H9 (cell line): ENCODE results near the gene VWA5B1. TPM values are rescaled to one million over a fixed set of nuclear protein-coding genes. Genes with fewer than 3 reads are reported as not detected.

Source experiments
- DNase-seq: peaks from one replicate; pipeline ENCODE4 v3.0.0-alpha.2; 2017
- H2AFZ ChIP-seq: one replicate; pipeline ENCODE4 v1.6.1; 2013; ENCODE audit warnings: mild to moderate bottlenecking, low read length, control low read depth, moderate library complexity
- H2AK5ac ChIP-seq: 2 replicates; pipeline ENCODE4 v1.6.1; 2013; ENCODE audit warnings: low read length, control low read depth, mixed read lengths; ENCODE audit not compliant: insufficient read length
- H2BK120ac ChIP-seq: one replicate; pipeline ENCODE4 v1.6.1; 2013; ENCODE audit warnings: low read depth, mild to moderate bottlenecking, low read length, control low read depth, inconsistent platforms; ENCODE audit not compliant: poor library complexity, severe bottlenecking
- H2BK12ac ChIP-seq: 2 replicates; pipeline ENCODE4 v1.6.1; 2013; ENCODE audit warnings: low read length, control low read depth, mixed read lengths, low read depth; ENCODE audit not compliant: insufficient read length
- H2BK15ac ChIP-seq: 2 replicates; pipeline ENCODE4 v1.6.1; 2013; ENCODE audit warnings: low read depth, low read length, control low read depth
- H2BK20ac ChIP-seq: one replicate; pipeline ENCODE4 v1.6.1; 2013; ENCODE audit warnings: low read depth, mild to moderate bottlenecking, low read length, control low read depth, inconsistent platforms; ENCODE audit not compliant: poor library complexity, severe bottlenecking
- H2BK5ac ChIP-seq: 2 replicates; pipeline ENCODE4 v1.6.1; 2013; ENCODE audit warnings: low read length, control low read depth, mixed read lengths; ENCODE audit not compliant: insufficient read length
- H3K14ac ChIP-seq: 2 replicates; pipeline ENCODE4 v1.6.1; 2013; ENCODE audit warnings: low read length, control low read depth; ENCODE audit not compliant: insufficient read depth
- H3K18ac ChIP-seq: 2 replicates; pipeline ENCODE4 v1.6.1; 2013; ENCODE audit warnings: low read depth, mild to moderate bottlenecking, mixed read lengths, low read length, control low read depth; ENCODE audit not compliant: insufficient read length
- H3K23ac ChIP-seq: 2 replicates; pipeline ENCODE4 v1.6.1; 2013; ENCODE audit warnings: low read length, control low read depth, mixed read lengths, low read depth; ENCODE audit not compliant: insufficient read length
- H3K23me2 ChIP-seq: 2 replicates; pipeline ENCODE4 v1.6.1; 2013; ENCODE audit warnings: low read depth, mild to moderate bottlenecking, mixed read lengths, low read length, control low read depth; ENCODE audit not compliant: insufficient read length, poor library complexity, severe bottlenecking
- H3K27ac ChIP-seq: 2 replicates; pipeline ENCODE4 v1.5.1; 2013; ENCODE audit warnings: low read length, control low read depth, mixed read lengths, low read depth; ENCODE audit not compliant: insufficient read length
- H3K27me3 ChIP-seq: 2 replicates; pipeline ENCODE4 v1.6.1; 2013; ENCODE audit warnings: low read length, control low read depth, inconsistent platforms; ENCODE audit not compliant: insufficient read depth
- H3K4ac ChIP-seq: 2 replicates; pipeline ENCODE4 v1.6.1; 2013; ENCODE audit warnings: low read depth, mild to moderate bottlenecking, control low read depth, inconsistent platforms, low read length, moderate library complexity
- H3K4me1 ChIP-seq: 2 replicates; pipeline ENCODE4 v1.6.1; 2013; ENCODE audit warnings: low read length, control low read depth, inconsistent platforms; ENCODE audit not compliant: insufficient read depth
- H3K4me2 ChIP-seq: 2 replicates; pipeline ENCODE4 v1.6.1; 2013; ENCODE audit warnings: low read length, control low read depth, mixed read lengths; ENCODE audit not compliant: insufficient read length, insufficient read depth
- H3K56ac ChIP-seq: 2 replicates; pipeline ENCODE4 v1.6.1; 2013; ENCODE audit warnings: low read depth, mild to moderate bottlenecking, mixed read lengths, low read length, control low read depth; ENCODE audit not compliant: insufficient read length
- H3K79me1 ChIP-seq: 2 replicates; pipeline ENCODE4 v1.6.1; 2013; ENCODE audit warnings: low read depth, mild to moderate bottlenecking, moderate library complexity, low read length, control low read depth, inconsistent platforms; ENCODE audit not compliant: insufficient read depth, poor library complexity, severe bottlenecking
- H3K79me2 ChIP-seq: 2 replicates; pipeline ENCODE4 v1.6.1; 2013; ENCODE audit warnings: low read length, control low read depth, inconsistent platforms; ENCODE audit not compliant: insufficient read depth
- H3K9ac ChIP-seq: 2 replicates; pipeline ENCODE4 v1.6.1; 2013; ENCODE audit warnings: low read length, control low read depth, mixed read lengths; ENCODE audit not compliant: insufficient read length; ENCODE audit errors: extremely low read depth
- H3K9me3 ChIP-seq: one replicate; pipeline ENCODE4 v1.6.1; 2013; ENCODE audit warnings: low read depth, low read length, inconsistent platforms; ENCODE audit not compliant: control insufficient read depth
- H3T11ph ChIP-seq: one replicate; pipeline ENCODE4 v1.6.1; 2013; ENCODE audit warnings: mild to moderate bottlenecking, low read length, control low read depth, inconsistent platforms
- H4K20me1 ChIP-seq: one replicate; pipeline ENCODE4 v1.6.1; 2013; ENCODE audit not compliant: control insufficient read depth, insufficient read length, insufficient read depth
- H4K5ac ChIP-seq: 2 replicates; pipeline ENCODE4 v1.6.1; 2013; ENCODE audit warnings: low read depth, mild to moderate bottlenecking, mixed read lengths, low read length, control low read depth; ENCODE audit not compliant: insufficient read length
- H4K8ac ChIP-seq: replicated peaks from 2 replicates; pipeline ENCODE4 v1.6.1; 2013; ENCODE audit warnings: low read length, control low read depth, mixed read lengths, low read depth; ENCODE audit not compliant: insufficient read length
- H4K91ac ChIP-seq: 2 replicates; pipeline ENCODE4 v1.6.1; 2013; ENCODE audit warnings: low read depth, mild to moderate bottlenecking, moderate library complexity, mixed read lengths, low read length, control low read depth; ENCODE audit not compliant: insufficient read length
- H3K27ac Mint-ChIP-seq, 3 experiments: 2 replicates in 2 of 3; 3 replicates in 1 of 3; pipeline ENCODE4 v1.8.0; 2020 to 2021; ENCODE audit warnings: mixed read lengths in 3 of 3, mild to moderate bottlenecking in 1 of 3, moderate library complexity in 1 of 3
- H3K27me3 Mint-ChIP-seq: 2 replicates; pipeline ENCODE4 v1.8.0; 2021; ENCODE audit warnings: low read depth, mild to moderate bottlenecking, moderate library complexity, mixed read lengths
- H3K36me3 Mint-ChIP-seq, 3 experiments: 2 replicates in 2 of 3; 3 replicates in 1 of 3; pipeline ENCODE4 v1.8.0; 2020 to 2021; ENCODE audit warnings: low read depth in 3 of 3, mixed read lengths in 3 of 3; ENCODE audit not compliant: insufficient read depth in 1 of 3
- H3K4me1 Mint-ChIP-seq, 2 experiments: 2 replicates each; pipeline ENCODE4 v1.8.0; 2020; ENCODE audit warnings: mixed read lengths in 2 of 2
- H3K4me3 Mint-ChIP-seq, 2 experiments: 2 replicates in 1 of 2; 3 replicates in 1 of 2; pipeline ENCODE4 v1.8.0; 2020 to 2021; ENCODE audit warnings: mild to moderate bottlenecking in 2 of 2, mixed read lengths in 2 of 2, moderate library complexity in 1 of 2
- H3K9me3 Mint-ChIP-seq, 2 experiments: 2 replicates in 1 of 2; 3 replicates in 1 of 2; pipeline ENCODE4 v1.8.0; 2020; ENCODE audit warnings: mild to moderate bottlenecking in 2 of 2, mixed read lengths in 2 of 2, moderate library complexity in 1 of 2
- WGBS: extraction: QIAGEN DNeasy Blood & Tissue Kit; methylation state at CpG from one replicate; pipeline ENCODE4 v1.1.7; 2013; ENCODE audit warnings: missing lambda C conversion rate, low lambda C conversion rate, mixed read lengths; ENCODE audit not compliant: insufficient read length; ENCODE audit errors: extremely low coverage; 5-methylcytosine and 5-hydroxymethylcytosine counted together
- total RNA-seq: library from RNA; stranded (reverse); gene quantifications from 2 replicates; pipeline ENCODE4 v1.2.1, GENCODE V29; 2021
- TF ChIP-seq, protein P1 (sequence below): fragments of 200-600 bp; sonication (generic); conservative IDR thresholded peaks from 3 replicates; pipeline ENCODE4 v1.8.0; 2021; ENCODE audit warnings: antibody characterized with exemption, mild to moderate bottlenecking

Gene VWA5B1
- total RNA-seq, 1 experiment from 2014 or later, result not detected

GRCh38 chr1:20255666-20256065 lies 35.0 kb upstream of the VWA5B1 start:
- no peak overlapping the region for H4K91ac ChIP-seq
- H3K9me3 ChIP-seq, result no peaks in the 10 kb centered on the region
- H2BK20ac ChIP-seq, result no peak overlapping the region
- H3K4me1 Mint-ChIP-seq, result peaks cover 0 to 8% of the 10 kb centered on the region in 2 experiments; a peak in 3 of 4 replicates
- no peak overlapping the region for H3K4me2 ChIP-seq
- no peak overlapping the region for H3K18ac ChIP-seq
- no peaks in the 10 kb centered on the region for H3K36me3 Mint-ChIP-seq
- DNase-seq, result peak; percentile 43
- H3K27ac Mint-ChIP-seq, result no peak overlapping the region
- no peak overlapping the region for H2AK5ac ChIP-seq
- H2BK5ac ChIP-seq, result no peak overlapping the region
- no peak overlapping the region for H2AFZ ChIP-seq
- no peak overlapping the region for H3K14ac ChIP-seq
- H3K79me1 ChIP-seq, result no peaks in the 10 kb centered on the region
- no peak overlapping the region for H3K4me3 Mint-ChIP-seq
- H3K27me3 Mint-ChIP-seq, result peaks cover 29% of the 10 kb centered on the region
- no peaks in the 10 kb centered on the region for H3K27me3 ChIP-seq
- TF ChIP-seq, protein P1, sequence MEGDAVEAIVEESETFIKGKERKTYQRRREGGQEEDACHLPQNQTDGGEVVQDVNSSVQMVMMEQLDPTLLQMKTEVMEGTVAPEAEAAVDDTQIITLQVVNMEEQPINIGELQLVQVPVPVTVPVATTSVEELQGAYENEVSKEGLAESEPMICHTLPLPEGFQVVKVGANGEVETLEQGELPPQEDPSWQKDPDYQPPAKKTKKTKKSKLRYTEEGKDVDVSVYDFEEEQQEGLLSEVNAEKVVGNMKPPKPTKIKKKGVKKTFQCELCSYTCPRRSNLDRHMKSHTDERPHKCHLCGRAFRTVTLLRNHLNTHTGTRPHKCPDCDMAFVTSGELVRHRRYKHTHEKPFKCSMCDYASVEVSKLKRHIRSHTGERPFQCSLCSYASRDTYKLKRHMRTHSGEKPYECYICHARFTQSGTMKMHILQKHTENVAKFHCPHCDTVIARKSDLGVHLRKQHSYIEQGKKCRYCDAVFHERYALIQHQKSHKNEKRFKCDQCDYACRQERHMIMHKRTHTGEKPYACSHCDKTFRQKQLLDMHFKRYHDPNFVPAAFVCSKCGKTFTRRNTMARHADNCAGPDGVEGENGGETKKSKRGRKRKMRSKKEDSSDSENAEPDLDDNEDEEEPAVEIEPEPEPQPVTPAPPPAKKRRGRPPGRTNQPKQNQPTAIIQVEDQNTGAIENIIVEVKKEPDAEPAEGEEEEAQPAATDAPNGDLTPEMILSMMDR, result no peak
- no peak overlapping the region for H4K5ac ChIP-seq
- no CpG with 5 or more reads among the region's 7 CpGs for WGBS
- no peaks in the 10 kb centered on the region for H3K9me3 Mint-ChIP-seq
- no peak overlapping the region for H3T11ph ChIP-seq
- no peak overlapping the region for H4K8ac ChIP-seq
- peaks cover 3% of the 10 kb centered on the region; the same call in 1 of the 2 replicates for H3K4me1 ChIP-seq
- no peak overlapping the region for H3K56ac ChIP-seq
- no peak overlapping the region for H2BK15ac ChIP-seq
- H2BK120ac ChIP-seq, result no peak overlapping the region
- H2BK12ac ChIP-seq, result no peak overlapping the region
- H3K23ac ChIP-seq, result no peak overlapping the region
- no peaks in the 10 kb centered on the region for H4K20me1 ChIP-seq
- no peaks in the 10 kb centered on the region for H3K79me2 ChIP-seq
- no peak overlapping the region for H3K9ac ChIP-seq
- H3K27ac ChIP-seq, result no peak overlapping the region
- H3K4ac ChIP-seq, result no peak overlapping the region
- no peaks in the 10 kb centered on the region for H3K23me2 ChIP-seq
